HEK293 (cell line): Measurements from ENCODE around the gene ASIP.
A peak's percentile ranks its signal among the peaks of the same experiment; 100 is the strongest.

Source experiments
- GLI4 ChIP-seq: fragments of 450-650 bp; formaldehyde crosslinking; IDR thresholded peaks from 2 replicates; pipeline ENCODE4 v1.5.1; 2016; ENCODE audit warnings: missing biosample characterization, missing genetic modification characterization
- GLIS1 ChIP-seq: fragments of 450-650 bp; formaldehyde crosslinking; IDR thresholded peaks from 2 replicates; pipeline ENCODE4 v1.5.1; 2016; ENCODE audit warnings: missing biosample characterization, missing genetic modification characterization
- OVOL3 ChIP-seq: fragments of 450-650 bp; formaldehyde crosslinking; IDR thresholded peaks from 2 replicates; pipeline ENCODE4 v1.5.1; 2016; ENCODE audit warnings: missing biosample characterization, missing genetic modification characterization
- SCRT1 ChIP-seq: fragments of 450-650 bp; formaldehyde crosslinking; IDR thresholded peaks from 2 replicates; pipeline ENCODE4 v1.5.1; 2016; ENCODE audit warnings: missing biosample characterization, missing genetic modification characterization, borderline replicate concordance
- SCRT2 ChIP-seq: fragments of 450-650 bp; formaldehyde crosslinking; IDR thresholded peaks from 2 replicates; pipeline ENCODE4 v1.5.1; 2016; ENCODE audit warnings: missing biosample characterization, missing genetic modification characterization
- TSHZ1 ChIP-seq: fragments of 450-650 bp; formaldehyde crosslinking; IDR thresholded peaks from 2 replicates; pipeline ENCODE4 v1.5.1; 2016; ENCODE audit warnings: missing biosample characterization, missing genetic modification characterization, borderline replicate concordance
- WT1 ChIP-seq: fragments of 450-650 bp; formaldehyde crosslinking; IDR thresholded peaks from 2 replicates; pipeline ENCODE4 v1.5.1; 2016; ENCODE audit warnings: missing biosample characterization, missing genetic modification characterization
- YY2 ChIP-seq: fragments of 450-650 bp; formaldehyde crosslinking; IDR thresholded peaks from 2 replicates; pipeline ENCODE4 v1.5.1; 2016; ENCODE audit warnings: missing biosample characterization, missing genetic modification characterization
- ZBTB10 ChIP-seq: fragments of 450-650 bp; formaldehyde crosslinking; IDR thresholded peaks from 2 replicates; pipeline ENCODE4 v1.5.1; 2016; ENCODE audit warnings: missing biosample characterization, missing genetic modification characterization
- ZBTB17 ChIP-seq: fragments of 450-650 bp; formaldehyde crosslinking; IDR thresholded peaks from 2 replicates; pipeline ENCODE4 v1.5.1; 2016; ENCODE audit warnings: missing biosample characterization, missing genetic modification characterization
- ZEB2 ChIP-seq: fragments of 450-650 bp; formaldehyde crosslinking; IDR thresholded peaks from 2 replicates; pipeline ENCODE4 v1.5.1; 2016; ENCODE audit warnings: missing biosample characterization, missing genetic modification characterization
- ZFP37 ChIP-seq: fragments of 450-650 bp; formaldehyde crosslinking; IDR thresholded peaks from 2 replicates; pipeline ENCODE4 v1.5.1; 2016; ENCODE audit warnings: missing biosample characterization, missing genetic modification characterization
- ZNF10 ChIP-seq: fragments of 450-650 bp; formaldehyde crosslinking; IDR thresholded peaks from 2 replicates; pipeline ENCODE4 v1.5.1; 2017; ENCODE audit warnings: missing biosample characterization, missing genetic modification characterization
- ZNF112 ChIP-seq: fragments of 450-650 bp; formaldehyde crosslinking; IDR thresholded peaks from 2 replicates; pipeline ENCODE4 v1.5.0; 2017; ENCODE audit warnings: missing biosample characterization, missing genetic modification characterization
- ZNF146 ChIP-seq: fragments of 450-650 bp; formaldehyde crosslinking; IDR thresholded peaks from 2 replicates; pipeline ENCODE4 v1.5.1; 2016; ENCODE audit warnings: missing biosample characterization, missing genetic modification characterization
- ZNF148 ChIP-seq: fragments of 450-650 bp; formaldehyde crosslinking; IDR thresholded peaks from 2 replicates; pipeline ENCODE4 v1.5.0; 2017; ENCODE audit warnings: missing biosample characterization, missing genetic modification characterization, borderline replicate concordance
- ZNF155 ChIP-seq: fragments of 450-650 bp; formaldehyde crosslinking; IDR thresholded peaks from 2 replicates; pipeline ENCODE4 v1.5.1; 2016; ENCODE audit warnings: missing biosample characterization, missing genetic modification characterization
- ZNF19 ChIP-seq: fragments of 450-650 bp; formaldehyde crosslinking; IDR thresholded peaks from 2 replicates; pipeline ENCODE4; 2016; ENCODE audit warnings: missing biosample characterization, missing genetic modification characterization, low read depth
- ZNF223 ChIP-seq: fragments of 450-650 bp; formaldehyde crosslinking; IDR thresholded peaks from 2 replicates; pipeline ENCODE4 v1.5.1; 2016; ENCODE audit warnings: missing biosample characterization, missing genetic modification characterization
- ZNF23 ChIP-seq: fragments of 450-650 bp; formaldehyde crosslinking; IDR thresholded peaks from 2 replicates; pipeline ENCODE4 v1.5.1; 2016; ENCODE audit warnings: missing biosample characterization, missing genetic modification characterization, borderline replicate concordance
- ZNF24 ChIP-seq: fragments of 450-650 bp; formaldehyde crosslinking; IDR thresholded peaks from 2 replicates; pipeline ENCODE4 v1.5.1; 2016; ENCODE audit warnings: missing biosample characterization, missing genetic modification characterization
- ZNF366 ChIP-seq: fragments of 450-650 bp; formaldehyde crosslinking; conservative IDR thresholded peaks from 2 replicates; pipeline ENCODE4 v1.5.1; 2016; ENCODE audit warnings: missing biosample characterization, missing genetic modification characterization
- ZNF416 ChIP-seq: fragments of 450-650 bp; formaldehyde crosslinking; IDR thresholded peaks from 2 replicates; pipeline ENCODE4 v1.5.1; 2016; ENCODE audit warnings: missing biosample characterization, missing genetic modification characterization
- ZNF423 ChIP-seq: fragments of 450-650 bp; formaldehyde crosslinking; IDR thresholded peaks from 2 replicates; pipeline ENCODE4 v1.5.1; 2016; ENCODE audit warnings: missing biosample characterization, missing genetic modification characterization
- ZNF544 ChIP-seq: fragments of 450-650 bp; formaldehyde crosslinking; IDR thresholded peaks from 2 replicates; pipeline ENCODE4 v1.5.0; 2017; ENCODE audit warnings: missing biosample characterization, missing genetic modification characterization
- ZNF660 ChIP-seq: fragments of 450-650 bp; IDR thresholded peaks from 2 replicates; pipeline ENCODE4 v1.5.1; 2018; ENCODE audit warnings: missing biosample characterization, mild to moderate bottlenecking, missing genetic modification characterization
- ZNF664 ChIP-seq: fragments of 450-650 bp; formaldehyde crosslinking; IDR thresholded peaks from 2 replicates; pipeline ENCODE4 v1.5.1; 2016; ENCODE audit warnings: missing biosample characterization, missing genetic modification characterization
- ZNF704 ChIP-seq: fragments of 450-650 bp; formaldehyde crosslinking; IDR thresholded peaks from 2 replicates; pipeline ENCODE4 v1.5.1; 2016; ENCODE audit warnings: missing biosample characterization, missing genetic modification characterization
- ZNF707 ChIP-seq: fragments of 450-650 bp; formaldehyde crosslinking; IDR thresholded peaks from 2 replicates; pipeline ENCODE4 v1.5.1; 2016; ENCODE audit warnings: missing biosample characterization, missing genetic modification characterization
- ZNF747 ChIP-seq: fragments of 450-650 bp; formaldehyde crosslinking; IDR thresholded peaks from 2 replicates; pipeline ENCODE4 v1.5.1; 2016; ENCODE audit warnings: missing biosample characterization, missing genetic modification characterization
- ZNF785 ChIP-seq: fragments of 450-650 bp; formaldehyde crosslinking; IDR thresholded peaks from 2 replicates; pipeline ENCODE4 v1.5.1; 2016; ENCODE audit warnings: missing biosample characterization, missing genetic modification characterization
- ZNF837 ChIP-seq: fragments of 450-650 bp; formaldehyde crosslinking; IDR thresholded peaks from 2 replicates; pipeline ENCODE4 v1.5.1; 2016; ENCODE audit warnings: missing biosample characterization, missing genetic modification characterization
- ZNF843 ChIP-seq: fragments of 450-650 bp; formaldehyde crosslinking; IDR thresholded peaks from 2 replicates; pipeline ENCODE4 v1.5.1; 2016; ENCODE audit warnings: missing biosample characterization, missing genetic modification characterization

The ASIP gene

GRCh38 chr20:34312544-34313217 lies 71.5 kb downstream of the ASIP start (continued):
- TF ChIP-seq ZNF148 (tag by site-specific recombination) (no peak), YY2 (tag by site-specific recombination) (no peak), ZNF843 (tag by site-specific recombination) (no peak), WT1 (tag by site-specific recombination) (peak; percentile 47), ZBTB17 (no peak; the same call in 1 of the 2 replicates), SCRT2 (tag by site-specific recombination) (no peak), ZNF747 (no peak), ZEB2 (peak; percentile 68), ZNF366 (tag by site-specific recombination) (no peak), ZBTB10 (tag by site-specific recombination) (peak; percentile 75; the same call in 1 of the 2 replicates), ZNF837 (tag by site-specific recombination) (no peak), ZNF660 (tag by site-specific recombination) (no peak), ZNF544 (no peak), SCRT1 (tag by site-specific recombination) (no peak), ZNF155 (no peak), ZNF416 (no peak), ZNF10 (no peak), ZNF223 (tag by site-specific recombination) (no peak), GLI4 (no peak), ZNF423 (tag by site-specific recombination) (no peak), ZNF707 (no peak), ZNF112 (no peak), ZNF23 (tag by site-specific recombination) (no peak), ZNF24 (tag by site-specific recombination) (0 out of 2 replicates have a peak, but pooled peaks have one; percentile 41), ZNF704 (tag by site-specific recombination) (no peak), ZNF664 (tag by site-specific recombination) (no peak), ZNF19 (tag by site-specific recombination) (no peak), GLIS1 (no peak), ZFP37 (tag by site-specific recombination) (no peak), ZNF146 (tag by site-specific recombination) (no peak), OVOL3 (tag by site-specific recombination) (no peak), ZNF785 (tag by site-specific recombination) (no peak), TSHZ1 (tag by site-specific recombination) (peak; percentile 24; the same call in 1 of the 2 replicates)
